Vagina (tissue), 2 donors: ENCODE data around the gene ZNF787.

Experiments used
- CTCF ChIP-seq, 3 experiments: fragments of 450-650 bp in 2 of 3; fragments of 200-600 bp in 1 of 3; sonication (generic) in 1 of 3; IDR thresholded peaks; one replicate each; pipeline ENCODE4 v1.5.1; 2017 to 2019; ENCODE audit warnings: antibody characterized with exemption in 3 of 3, mild to moderate bottlenecking in 2 of 3, moderate library complexity in 2 of 3
- POLR2A ChIP-seq, 2 donors: fragments of 450-650 bp; IDR thresholded peaks; one replicate each; pipeline ENCODE4 v1.6.1; 2017; ENCODE audit warnings: antibody characterized with exemption in 2 of 2, mild to moderate bottlenecking in 2 of 2, moderate library complexity in 2 of 2

GRCh38 chr19:56145698-56146097 is 24.6 kb upstream of the ZNF787 start:
- TF ChIP-seq CTCF (IDR thresholded peaks at IDR 0.05) (no peak), POLR2A (IDR thresholded peaks at IDR 0.05) (no peak)
